Progenitor cell of endocrine pancreas (in vitro differentiated cells): ENCODE results near the gene SRCAP. TPM values are rescaled to one million over a fixed set of nuclear protein-coding genes. Genes with fewer than 3 reads are reported as not detected.
"Not testable (repeated sequence)": the region's sequence is repeated elsewhere in the genome, so short reads cannot be mapped to it uniquely, and the experiment has no call there.

Experiments used
- DNase-seq: peaks from one replicate; pipeline ENCODE4 v3.0.0; 2021; ENCODE audit warnings: low spot score; ENCODE audit not compliant: unreplicated experiment
- H3K27ac Mint-ChIP-seq: 2 replicates; pipeline ENCODE4 v1.8.0; 2021; ENCODE audit warnings: mild to moderate bottlenecking, moderate library complexity, mixed read lengths
- H3K27me3 Mint-ChIP-seq: 2 replicates; pipeline ENCODE4 v1.8.0; 2021; ENCODE audit warnings: mixed read lengths
- H3K36me3 Mint-ChIP-seq: 2 replicates; pipeline ENCODE4 v1.8.0; 2022; ENCODE audit warnings: mixed read lengths; ENCODE audit not compliant: insufficient read depth
- H3K4me1 Mint-ChIP-seq: 2 replicates; pipeline ENCODE4 v1.8.0; 2021; ENCODE audit warnings: low read depth, mixed read lengths
- H3K4me3 Mint-ChIP-seq: 2 replicates; pipeline ENCODE4 v1.8.0; 2021; ENCODE audit warnings: low read depth, mild to moderate bottlenecking, moderate library complexity, mixed read lengths
- H3K9me3 Mint-ChIP-seq: 2 replicates; pipeline ENCODE4 v1.8.0; 2021; ENCODE audit warnings: low read depth, mixed read lengths
- total RNA-seq: library from RNA; stranded (reverse); gene quantifications from 2 replicates; pipeline ENCODE4 v1.2.1, GENCODE V29; 2021
- TF ChIP-seq, protein P1 (sequence below): fragments of 200-600 bp; sonication (generic); IDR thresholded peaks from one replicate; pipeline ENCODE4 v1.5.0; 2021; ENCODE audit warnings: antibody characterized with exemption, mild to moderate bottlenecking; ENCODE audit not compliant: unreplicated experiment

The SRCAP gene
- total RNA-seq, 1 donor from 2014 or later = 104 TPM

DNA sequence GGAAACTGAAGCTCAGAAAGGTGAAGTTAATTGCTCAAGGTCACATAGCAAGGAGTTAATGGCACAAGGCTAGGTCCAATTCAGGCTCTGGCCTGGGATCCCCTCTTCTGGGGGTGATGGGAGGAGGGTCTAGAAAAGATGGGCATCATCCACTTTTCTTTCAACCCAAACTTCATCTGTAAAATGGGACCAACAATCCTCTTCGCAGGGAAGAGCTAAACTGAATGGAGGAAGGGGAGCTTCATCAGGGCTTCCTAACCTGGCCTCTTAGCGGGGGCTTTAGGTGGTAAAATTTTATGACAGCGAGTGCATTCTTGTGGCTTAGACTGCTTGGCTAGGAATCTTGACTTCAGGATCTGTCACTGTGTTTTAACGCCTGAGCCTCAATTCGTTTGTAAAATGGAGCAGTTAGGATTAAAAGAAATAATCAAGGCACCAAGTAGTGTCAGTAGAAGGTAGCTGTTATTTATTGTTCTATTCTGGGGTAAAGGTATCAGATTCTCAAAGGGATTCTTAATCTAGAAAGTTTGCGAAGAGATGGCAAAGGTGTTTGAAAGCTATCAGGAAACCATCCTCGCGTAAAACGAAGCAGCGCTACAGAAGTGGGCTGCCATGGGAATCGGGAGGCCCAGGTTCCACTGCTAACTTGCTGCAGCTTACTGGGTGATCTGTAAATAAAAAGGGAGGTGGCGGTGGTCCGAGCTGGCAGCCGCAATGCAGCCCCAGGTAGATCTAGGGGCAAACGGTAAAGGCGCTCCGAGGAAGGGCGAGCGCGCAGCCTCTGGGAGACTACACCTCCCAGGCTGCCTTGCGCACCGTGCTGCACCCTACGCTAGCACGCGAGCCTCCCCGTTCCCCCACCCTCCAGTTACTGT is 1.5 kb upstream of the SRCAP start:
- TF ChIP-seq, protein P1, sequence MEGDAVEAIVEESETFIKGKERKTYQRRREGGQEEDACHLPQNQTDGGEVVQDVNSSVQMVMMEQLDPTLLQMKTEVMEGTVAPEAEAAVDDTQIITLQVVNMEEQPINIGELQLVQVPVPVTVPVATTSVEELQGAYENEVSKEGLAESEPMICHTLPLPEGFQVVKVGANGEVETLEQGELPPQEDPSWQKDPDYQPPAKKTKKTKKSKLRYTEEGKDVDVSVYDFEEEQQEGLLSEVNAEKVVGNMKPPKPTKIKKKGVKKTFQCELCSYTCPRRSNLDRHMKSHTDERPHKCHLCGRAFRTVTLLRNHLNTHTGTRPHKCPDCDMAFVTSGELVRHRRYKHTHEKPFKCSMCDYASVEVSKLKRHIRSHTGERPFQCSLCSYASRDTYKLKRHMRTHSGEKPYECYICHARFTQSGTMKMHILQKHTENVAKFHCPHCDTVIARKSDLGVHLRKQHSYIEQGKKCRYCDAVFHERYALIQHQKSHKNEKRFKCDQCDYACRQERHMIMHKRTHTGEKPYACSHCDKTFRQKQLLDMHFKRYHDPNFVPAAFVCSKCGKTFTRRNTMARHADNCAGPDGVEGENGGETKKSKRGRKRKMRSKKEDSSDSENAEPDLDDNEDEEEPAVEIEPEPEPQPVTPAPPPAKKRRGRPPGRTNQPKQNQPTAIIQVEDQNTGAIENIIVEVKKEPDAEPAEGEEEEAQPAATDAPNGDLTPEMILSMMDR = no peak
- Mint-ChIP-seq H3K9me3 (no peaks in the 10 kb centered on the region), H3K27me3 (peaks cover 3% of the 10 kb centered on the region), H3K4me3 (peak overlapping the region; percentile 98), H3K36me3 (peaks cover 6% of the 10 kb centered on the region), H3K4me1 (peaks cover 23% of the 10 kb centered on the region), H3K27ac (peak overlapping the region; percentile 100)
- DNase-seq = no peak

DNA sequence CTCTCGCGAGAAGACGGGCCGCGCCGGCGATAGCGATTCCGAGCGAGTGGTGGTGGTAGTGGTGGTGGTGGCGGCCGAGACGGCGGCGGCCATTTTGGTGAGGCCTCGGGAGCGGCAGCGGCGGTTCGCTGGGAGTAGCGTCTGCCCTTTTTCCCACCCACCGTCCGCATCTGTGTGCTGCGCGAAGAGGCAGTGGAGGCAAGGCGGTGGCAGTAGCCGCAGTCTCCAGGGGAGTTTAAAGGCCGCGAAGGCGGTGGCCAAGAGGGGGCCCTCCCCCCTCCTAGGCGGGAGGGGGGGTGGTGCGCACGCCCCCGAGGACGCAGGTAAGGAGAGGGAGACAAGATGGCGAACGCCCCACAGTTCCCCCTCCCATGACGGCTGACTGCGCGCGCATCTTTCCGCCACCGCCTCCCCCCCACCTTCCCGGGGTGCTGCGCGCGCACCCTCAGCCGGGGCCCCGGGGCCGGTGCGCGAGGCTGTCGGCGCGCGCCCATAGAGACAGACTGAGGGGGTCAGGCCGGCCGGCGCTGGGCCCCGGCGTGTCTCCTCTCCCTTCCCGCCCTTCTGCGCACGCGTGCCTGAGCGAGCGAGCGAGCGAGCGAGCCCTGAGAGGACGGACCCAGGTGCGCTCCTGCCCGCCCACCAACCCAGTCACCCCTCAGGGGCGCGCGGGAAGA is 694 bp upstream of the SRCAP start:
- H3K36me3 Mint-ChIP-seq = peaks cover 8% of the 10 kb centered on the region
- peak; percentile 98 for DNase-seq
- TF ChIP-seq, protein P1 = no peak
- peaks cover 23% of the 10 kb centered on the region for H3K4me1 Mint-ChIP-seq
- H3K27me3 Mint-ChIP-seq = no peaks in the 10 kb centered on the region
- peak overlapping the region; percentile 98 for H3K4me3 Mint-ChIP-seq
- no peaks in the 10 kb centered on the region for H3K9me3 Mint-ChIP-seq
- H3K27ac Mint-ChIP-seq = peak overlapping the region; percentile 100

DNA sequence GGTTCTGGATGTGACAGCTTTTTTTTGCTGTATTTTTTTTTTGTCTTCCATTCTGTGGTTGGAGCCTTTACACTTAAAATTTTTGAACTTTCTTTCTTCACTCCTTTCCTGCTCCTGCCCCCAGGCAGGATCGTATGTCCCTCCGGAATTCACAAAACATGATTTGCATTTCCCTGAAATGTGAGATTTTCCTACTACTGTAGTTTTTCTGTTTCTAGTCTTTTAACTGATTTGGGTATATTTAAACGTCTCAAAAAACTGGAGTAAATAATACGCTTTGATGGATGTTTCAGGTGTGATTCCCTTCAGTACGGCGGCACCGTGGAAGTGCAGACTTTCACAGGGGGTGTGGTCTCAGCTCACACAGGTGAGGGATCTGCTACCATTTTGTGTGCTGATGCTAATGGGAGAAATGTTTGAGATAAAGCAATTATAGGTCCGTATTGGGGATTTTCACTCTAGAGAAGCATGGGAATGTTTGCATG is 686 bp downstream of the SRCAP start:
- Mint-ChIP-seq H3K9me3 (no peaks in the 10 kb centered on the region), H3K36me3 (peaks cover 9% of the 10 kb centered on the region), H3K27me3 (no peaks in the 10 kb centered on the region), H3K4me3 (peak overlapping the region; percentile 98), H3K27ac (peak overlapping the region; percentile 99), H3K4me1 (peaks cover 23% of the 10 kb centered on the region)
- DNase-seq = no peak
- TF ChIP-seq, protein P1 = no peak

DNA sequence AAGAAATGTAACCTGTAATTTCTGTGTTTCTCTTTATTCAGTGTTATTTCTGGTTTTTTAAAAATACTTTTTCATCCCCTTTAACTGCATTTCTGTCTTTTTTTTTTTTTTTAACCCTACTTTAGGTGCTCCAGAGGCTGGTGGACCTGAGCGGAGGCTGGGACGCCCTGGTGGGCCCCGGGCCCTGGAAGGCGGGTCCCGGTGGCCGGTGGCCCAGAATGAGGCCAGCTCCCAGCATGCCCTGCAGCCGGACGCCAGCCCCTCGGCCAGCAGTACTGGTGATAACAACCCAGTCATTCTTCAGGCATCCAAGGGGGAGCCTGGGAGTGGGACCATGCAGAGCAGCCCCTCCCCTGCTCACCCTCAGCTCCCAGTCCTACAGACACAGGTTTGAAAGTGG is 1.5 kb downstream of the SRCAP start:
- peaks cover 10% of the 10 kb centered on the region for H3K36me3 Mint-ChIP-seq
- DNase-seq = no peak
- H3K27ac Mint-ChIP-seq = peak overlapping the region; percentile 74
- no peaks in the 10 kb centered on the region for H3K27me3 Mint-ChIP-seq
- no peak overlapping the region for H3K4me3 Mint-ChIP-seq
- H3K4me1 Mint-ChIP-seq = peaks cover 19% of the 10 kb centered on the region
- TF ChIP-seq, protein P1 = no peak
- no peaks in the 10 kb centered on the region for H3K9me3 Mint-ChIP-seq

DNA sequence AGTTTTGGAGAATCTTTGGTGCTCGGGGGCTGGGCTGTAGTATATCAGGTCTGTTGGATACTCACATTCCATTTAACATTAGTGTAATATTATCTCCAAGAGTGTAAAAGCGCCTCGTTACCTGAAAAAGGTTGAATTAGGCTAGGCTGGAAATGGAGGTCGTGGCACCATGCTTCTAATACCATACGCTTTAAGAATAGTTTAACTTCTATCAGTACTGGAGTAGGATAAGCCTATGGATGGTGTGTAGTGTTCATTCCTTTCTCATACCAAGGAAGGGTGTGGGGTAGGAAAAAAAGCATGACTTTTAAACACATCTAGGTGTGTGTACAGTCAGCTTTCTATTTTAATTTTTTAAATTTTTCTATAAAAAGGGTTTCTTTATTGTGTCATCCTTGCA is 2.0 kb downstream of the SRCAP start:
- no peaks in the 10 kb centered on the region for H3K9me3 Mint-ChIP-seq
- peak overlapping the region; percentile 74 for H3K27ac Mint-ChIP-seq
- H3K27me3 Mint-ChIP-seq = no peaks in the 10 kb centered on the region
- TF ChIP-seq, protein P1 = no peak
- peak overlapping the region; percentile 53 for H3K4me3 Mint-ChIP-seq
- peaks cover 19% of the 10 kb centered on the region for H3K4me1 Mint-ChIP-seq
- peaks cover 13% of the 10 kb centered on the region for H3K36me3 Mint-ChIP-seq
- DNase-seq = no peak

DNA sequence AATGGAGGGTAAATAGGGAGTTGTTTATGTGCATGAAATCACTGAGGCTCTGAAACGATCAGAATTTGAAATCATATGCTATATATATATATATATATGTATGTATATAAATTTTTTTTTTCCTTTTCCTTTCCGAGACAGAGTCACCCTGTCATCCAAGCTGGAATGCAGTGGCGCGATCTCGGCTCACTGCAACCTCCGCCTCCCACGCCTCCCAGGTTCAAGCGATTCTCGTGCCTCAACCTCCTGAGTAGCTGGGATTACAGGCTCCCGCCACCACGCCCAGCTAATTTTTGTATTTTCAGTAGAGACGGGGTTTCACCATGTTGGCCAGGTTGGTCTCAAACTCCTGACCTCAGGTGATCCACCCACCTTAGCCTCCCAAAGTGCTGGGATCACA is 4.1 kb downstream of the SRCAP start:
- not testable (repeated sequence) for H3K9me3 Mint-ChIP-seq, H3K4me3 Mint-ChIP-seq, H3K27me3 Mint-ChIP-seq, DNase-seq, H3K27ac Mint-ChIP-seq
- Mint-ChIP-seq H3K4me1 (peaks cover 11% of the 10 kb centered on the region), H3K36me3 (peaks cover 20% of the 10 kb centered on the region)
